ENCODE results near the gene ZSCAN9. TPM values are rescaled to one million over a fixed set of nuclear protein-coding genes. Genes with fewer than 3 reads are reported as not detected.

Gene ZSCAN9
- total RNA-seq (10 to 100 TPM; 36.5 to 38.2 TPM), polyA plus RNA-seq (ENCODE audit: insufficient read depth, low read depth, low replicate concordance) (39.6 TPM)
- long read RNA-seq, donor 1, transcript ZSCAN9-203 (3 exons, 757 nt): major isoform, 10 of 13 reads
- long read RNA-seq, donor 1, partial matches to known transcripts: 0 of 13 reads
- long read RNA-seq, donor 1, other reads (novel, unspliced or antisense): 0 of 13 reads
- long read RNA-seq, donor 2, partial matches to known transcripts: 0 of 4 reads
- long read RNA-seq, donor 2, other reads (novel, unspliced or antisense): 0 of 4 reads

GRCh38 chr6:28225056-28225834, at the start of gene ZSCAN9:
Gene ZSCAN9 (plus strand): TSS chr6:28225275. CDS start chr6:28227085, 1,810 bp downstream.
- no peaks in the 10 kb centered on the region for H3K4me1 ChIP-seq
- intact Hi-C loops (cut with DNase I; ENCODE audit: low total_unique reads): no loop called here
- WGBS, 2 donors: 0 to 1% methylated on average over 34 to 45 of the region's 45 CpGs
- no peaks in the 10 kb centered on the region for H3K36me3 ChIP-seq (ENCODE audit: low read depth, missing control alignments)
- peak; percentile 92 for DNase-seq
- no peak for TF ChIP-seq POLR2A (IDR thresholded peaks at IDR 0.05)
- TF ChIP-seq CTCF (IDR thresholded peaks at IDR 0.05): no peak
- peak within 1 kb of the TSS; percentile 79 to 87 for H3K27ac ChIP-seq
- no peaks in the 10 kb centered on the region for H3K27me3 ChIP-seq
- peak within 1 kb of the TSS; percentile 74 to 92 for H3K4me3 ChIP-seq
- no peaks in the 10 kb centered on the region for H3K9me3 ChIP-seq

DNA sequence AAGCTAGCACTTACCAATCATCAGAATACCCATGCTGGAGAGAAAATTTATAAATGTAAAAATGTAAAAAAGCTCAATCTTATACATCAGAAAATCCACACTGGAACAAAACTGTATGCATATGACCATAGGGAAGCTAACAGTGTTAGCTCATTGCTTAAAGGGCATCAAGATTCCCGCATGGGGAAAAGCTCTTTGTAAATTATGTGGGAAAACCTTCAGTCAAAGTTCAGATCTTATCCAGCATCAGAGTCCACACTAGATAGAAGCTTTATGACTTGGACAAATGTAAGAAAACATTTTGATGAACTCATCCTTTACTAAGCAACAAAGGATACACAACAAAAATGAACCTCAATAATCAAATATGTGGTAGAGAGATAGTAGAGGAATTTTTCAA, 48.7 kb upstream of the ZSCAN9 start:
- no peaks in the 10 kb centered on the region for H3K9me3 ChIP-seq
- TF ChIP-seq POLR2A (IDR thresholded peaks at IDR 0.05): no peak
- no peak for TF ChIP-seq CTCF (IDR thresholded peaks at IDR 0.05)
- no peaks in the 10 kb centered on the region for H3K27me3 ChIP-seq
- no peak overlapping the region for H3K27ac ChIP-seq
- H3K4me1 ChIP-seq: no peaks in the 10 kb centered on the region
- no peak overlapping the region for H3K4me3 ChIP-seq
- 85 to 92% methylated on average over 1 of the region's 1 CpG for WGBS, 2 donors
- no peak for DNase-seq
- H3K36me3 ChIP-seq (ENCODE audit: low read depth, missing control alignments): no peaks in the 10 kb centered on the region
- intact Hi-C loops (cut with DNase I; ENCODE audit: low total_unique reads): no loop called here

GRCh38 chr6:28182255-28182654, 42.8 kb upstream of the ZSCAN9 start:
- TF ChIP-seq POLR2A (IDR thresholded peaks at IDR 0.05) (no peak), CTCF (IDR thresholded peaks at IDR 0.05) (no peak)
- no peak for DNase-seq
- Histone ChIP-seq H3K9me3 (no peaks in the 10 kb centered on the region), H3K4me1 (no peaks in the 10 kb centered on the region), H3K36me3 (ENCODE audit: low read depth, missing control alignments) (no peaks in the 10 kb centered on the region), H3K27ac (no peak overlapping the region), H3K4me3 (no peak overlapping the region), H3K27me3 (no peaks in the 10 kb centered on the region)
- WGBS, 2 donors: 40 to 68% methylated on average over 1 of the region's 1 CpG
- intact Hi-C loops (cut with DNase I; ENCODE audit: low total_unique reads): no loop called here

DNA sequence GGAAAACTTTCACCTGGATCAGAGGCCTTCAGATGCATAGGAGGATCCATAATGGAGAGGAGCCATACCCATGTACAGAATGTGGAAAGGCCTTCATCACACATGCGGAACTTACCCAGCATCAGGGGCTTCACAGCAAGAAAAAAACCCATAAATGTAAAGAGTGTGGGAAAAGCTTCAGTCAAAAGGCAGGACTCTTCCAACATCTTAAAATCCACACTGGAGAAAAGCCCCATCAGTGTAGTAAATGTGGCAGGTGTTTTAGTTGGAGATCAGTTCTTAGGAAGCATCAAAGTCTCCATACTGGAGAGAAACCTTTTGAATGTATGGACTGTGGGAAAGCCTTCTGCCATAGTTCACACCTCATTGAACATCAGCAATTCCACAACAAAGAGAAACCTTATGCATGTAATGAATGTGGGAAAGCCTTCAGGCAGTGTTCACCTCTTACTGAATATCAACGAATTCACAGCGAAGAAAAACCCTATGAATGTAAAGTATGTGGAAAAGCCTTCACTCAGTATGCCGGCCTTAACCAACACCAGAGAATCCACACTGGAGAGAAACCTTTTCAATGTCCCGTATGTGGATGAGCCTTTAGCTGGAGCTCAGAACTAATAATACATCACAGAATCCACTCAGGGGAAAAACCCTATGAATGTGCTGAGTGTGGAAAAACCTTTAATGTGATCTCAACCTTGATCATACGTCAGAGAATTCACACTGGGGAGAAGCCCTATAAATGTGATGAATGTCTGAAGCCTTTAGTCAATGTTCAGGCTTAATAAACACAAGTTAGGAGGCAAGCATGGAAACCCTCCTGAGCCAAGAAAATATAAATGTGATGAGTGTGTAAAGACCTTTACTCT, 36.7 kb upstream of the ZSCAN9 start:
- Histone ChIP-seq H3K9me3 (no peaks in the 10 kb centered on the region), H3K36me3 (ENCODE audit: low read depth, missing control alignments) (no peaks in the 10 kb centered on the region), H3K27ac (no peak overlapping the region), H3K27me3 (no peaks in the 10 kb centered on the region), H3K4me1 (no peaks in the 10 kb centered on the region), H3K4me3 (no peak overlapping the region)
- 83% methylated on average over 6 of the region's 6 CpGs for whole genome bisulfite sequencing, 2 donors
- TF ChIP-seq CTCF (IDR thresholded peaks at IDR 0.05) (no peak), POLR2A (IDR thresholded peaks at IDR 0.05) (no peak)
- DNase-seq: no peak
- intact Hi-C loops (cut with DNase I; ENCODE audit: low total_unique reads): no loop called here

Data from testis (tissue), 5 donors.